Endothelial cell of umbilical vein (primary cell): ENCODE data around the gene EDN2. TPM values are rescaled to one million over a fixed set of nuclear protein-coding genes. Genes with fewer than 3 reads are reported as not detected.

Experiments
- BruUV-seq: library from RNA; stranded (reverse); fragments of 400-500 nt; replicated peaks from 2 replicates; lab custom pipeline; 2021; lab: Mats Ljungman, UMichigan
- CTCF ChIA-PET: fragments of 300-600, 350-600 bp; sonication (Branson Sonifier 250); formaldehyde crosslinking; loops from one replicate; lab custom pipeline; 2021; ENCODE audit warnings: antibody characterized with exemption, inconsistent platforms; lab: Charles Lee
- POLR2A ChIA-PET: fragments of 300-600, 350-600 bp; sonication (Branson Sonifier 250); formaldehyde crosslinking; loops from one replicate; lab custom pipeline; 2021; ENCODE audit warnings: antibody characterized with exemption, inconsistent platforms; lab: Charles Lee
- DNase-seq: peaks from one replicate; pipeline ENCODE4 v3.0.0-alpha.2; 2011; ENCODE audit warnings: low read depth, low spot score
- FAIRE-seq: peaks from 2 replicates; lab custom pipeline; 2011; peaks lifted over from hg19 to GRCh38; lab: Jason Lieb, UNC
- H2AFZ ChIP-seq: 2 replicates; pipeline ENCODE4 v1.6.0; 2012; ENCODE audit warnings: low read depth, low read length, control low read depth, inconsistent platforms
- H3K27ac ChIP-seq: 2 replicates; pipeline ENCODE4 v1.5.1; 2011; ENCODE audit warnings: low read depth, mild to moderate bottlenecking, control low read depth, low read length, moderate library complexity; ENCODE audit not compliant: insufficient read depth
- H3K27me3 ChIP-seq, 2 experiments: 2 replicates each; pipeline versions ENCODE4 v1.6.0 to v1.6.1; 2011; ENCODE audit warnings: low read length in 2 of 2, mixed read lengths in 1 of 2; ENCODE audit not compliant: control insufficient read depth in 2 of 2, insufficient read depth in 2 of 2
- H3K36me3 ChIP-seq, 2 experiments: 2 replicates in 1 of 2; 3 replicates in 1 of 2; pipeline ENCODE4 v1.5.1; 2011; ENCODE audit warnings: low read length in 2 of 2, mild to moderate bottlenecking in 1 of 2, moderate library complexity in 1 of 2; ENCODE audit not compliant: control insufficient read depth in 2 of 2, insufficient read depth in 2 of 2; ENCODE audit errors: extremely low read depth in 1 of 2
- H3K4me1 ChIP-seq: 3 replicates; pipeline ENCODE4 v1.5.1; 2011; ENCODE audit warnings: mild to moderate bottlenecking, low read length; ENCODE audit not compliant: control insufficient read depth, insufficient read depth; ENCODE audit errors: extremely low read depth
- H3K4me2 ChIP-seq: 2 replicates; pipeline ENCODE4 v1.6.1; 2011; ENCODE audit warnings: low read length, control low read depth, mixed read lengths; ENCODE audit not compliant: insufficient read depth
- H3K4me3 ChIP-seq, 3 experiments: fragments of 200-600 bp in 1 of 3; sonication (generic), shearing (Covaris generic) in 1 of 3; replicated peaks in 1 of 3; 2 replicates each; pipeline ENCODE4 v1.5.1; 2011 to 2016; ENCODE audit warnings: control low read depth in 3 of 3, low read length in 3 of 3, mild to moderate bottlenecking in 2 of 3, inconsistent platforms in 1 of 3, low read depth in 1 of 3, moderate library complexity in 1 of 3; ENCODE audit not compliant: insufficient read depth in 1 of 3
- H3K79me2 ChIP-seq: 2 replicates; pipeline ENCODE4 v1.6.0; 2012; ENCODE audit warnings: low read length, inconsistent platforms; ENCODE audit not compliant: control insufficient read depth, insufficient read depth
- H3K9ac ChIP-seq: replicated peaks from 2 replicates; pipeline ENCODE3; 2011; ENCODE audit warnings: low read length, control low read depth; ENCODE audit not compliant: insufficient read depth; ENCODE audit errors: extremely low read depth
- H3K9me1 ChIP-seq: replicated peaks from 3 replicates; pipeline ENCODE4 v1.6.0; 2011; ENCODE audit warnings: mild to moderate bottlenecking, low read length; ENCODE audit not compliant: control insufficient read depth, insufficient read depth; ENCODE audit errors: extremely low read depth
- H3K9me3 ChIP-seq: replicated peaks from 2 replicates; pipeline ENCODE4 v1.5.1; 2012; ENCODE audit warnings: low read length, inconsistent platforms; ENCODE audit not compliant: control insufficient read depth, insufficient read depth
- H4K20me1 ChIP-seq: replicated peaks from 2 replicates; pipeline ENCODE3; 2011; ENCODE audit warnings: mild to moderate bottlenecking, low read length; ENCODE audit not compliant: control insufficient read depth, insufficient read depth; ENCODE audit errors: extremely low read depth
- CTCF ChIP-seq, 2 donors: IDR thresholded peaks; 1 replicate in 1 of 2; 2 replicates in 1 of 2; pipeline ENCODE4 v1.5.1; 2011; ENCODE audit warnings: low read length in 2 of 2, mild to moderate bottlenecking in 2 of 2, moderate library complexity in 2 of 2, control low read depth in 1 of 2, inconsistent platforms in 1 of 2, low read depth in 1 of 2; ENCODE audit not compliant: insufficient read depth in 1 of 2; ENCODE audit errors: extremely low read depth in 1 of 2
- EZH2 ChIP-seq: IDR thresholded peaks from 2 replicates; pipeline ENCODE4 v1.6.1; 2012; ENCODE audit warnings: borderline replicate concordance, low read depth, mild to moderate bottlenecking, moderate library complexity, low read length, inconsistent platforms; ENCODE audit not compliant: severe bottlenecking
- FOS ChIP-seq: IDR thresholded peaks from 2 replicates; pipeline ENCODE4 v1.6.1; 2011; ENCODE audit warnings: mild to moderate bottlenecking, low read length, moderate library complexity, borderline replicate concordance; ENCODE audit not compliant: insufficient read depth
- GATA2 ChIP-seq: IDR thresholded peaks from 2 replicates; pipeline ENCODE4 v1.7.0; 2011; ENCODE audit warnings: low read depth, mild to moderate bottlenecking, moderate library complexity, mixed read lengths, low read length; ENCODE audit not compliant: insufficient read length, insufficient read depth
- JUN ChIP-seq: IDR thresholded peaks from 2 replicates; pipeline ENCODE4 v1.6.1; 2011; ENCODE audit warnings: borderline replicate concordance, low read depth; ENCODE audit not compliant: insufficient read length, insufficient read depth
- MAX ChIP-seq: IDR thresholded peaks from 2 replicates; pipeline ENCODE4 v1.6.1; 2011; ENCODE audit not compliant: insufficient read depth, insufficient read length
- MYC ChIP-seq: IDR thresholded peaks from one replicate; pipeline ENCODE4 v1.6.1; 2011; ENCODE audit warnings: mild to moderate bottlenecking, low read depth, low read length
- POLR2A ChIP-seq: IDR thresholded peaks from 2 replicates; pipeline ENCODE4 v1.6.1; 2012; ENCODE audit warnings: low read depth, mild to moderate bottlenecking, control low read depth, low read length
- POLR2AphosphoS5 ChIP-seq: IDR thresholded peaks from 2 replicates; pipeline ENCODE4 v1.6.1; 2012; ENCODE audit warnings: low read depth, mild to moderate bottlenecking, control low read depth, low read length, moderate library complexity; ENCODE audit not compliant: insufficient read depth
- dilution Hi-C: fragments of 300-500 bp; cut with MboI; formaldehyde crosslinking; loops from one replicate; pipeline ENCODE4 v1.15.0; 2019; ENCODE audit warnings: low sequenced_read_pairs; ENCODE audit not compliant: extremely low pct_ligation_motif_present
- intact Hi-C: fragments of 100-400 bp; cut with micrococcal nuclease; formaldehyde crosslinking; loops from one replicate; pipeline ENCODE4 v1.10.0; 2022
- polyA plus RNA-seq, 4 experiments: library from polyadenylated mRNA; depleted of rRNA in 3 of 4; stranded (reverse) in 3 of 4; unstranded in 1 of 4; fragments of >200 nt; gene quantifications; 2 replicates each; pipeline versions ENCODE4 v1.2.1 to v1.2.3, GENCODE V29; 2011 to 2012; ENCODE audit warnings: missing spikeins in 1 of 4
- total RNA-seq: library from RNA; stranded (reverse); gene quantifications from 2 replicates; pipeline ENCODE4 v1.2.3, GENCODE V29; 2021

Gene EDN2
- total and polyA plus RNA-seq, 2 donors (not counting 3 experiments of a cell fraction or from before 2014, with no cell fraction given) = not detected

GRCh38 chr1:41436281-41437010 is 48.0 kb downstream of the EDN2 start:
- ChIA-PET POLR2A (no interaction called here), CTCF (interaction anchor here (1.5 kb wide), 1 partner anchor 40 kb away, joined by 6 read pairs; no protein-coding TSS in a partner anchor)
- Histone ChIP-seq H3K4me1 (peaks cover 15% of the 10 kb centered on the region), H3K4me3 (no peak overlapping the region), H4K20me1 (no peaks in the 10 kb centered on the region), H3K79me2 (no peaks in the 10 kb centered on the region), H3K27me3 (peaks cover 4 to 7% of the 10 kb centered on the region in 2 experiments), H3K9me3 (no peaks in the 10 kb centered on the region), H3K9me1 (no peaks in the 10 kb centered on the region), H3K36me3 (no peaks in the 10 kb centered on the region), H3K4me2 (no peak overlapping the region), H3K27ac (no peak overlapping the region), H3K9ac (no peak overlapping the region), H2AFZ (no peak overlapping the region)
- DNase-seq = no peak
- intact Hi-C loops (no loop called here), dilution Hi-C loops (no loop called here)
- FAIRE-seq = no peak
- TF ChIP-seq CTCF (IDR thresholded peaks at IDR 0.05; ENCODE audit: extremely low read depth in 1 of 2, insufficient read depth in 1 of 2, low read depth in 1 of 2, low read length in 2 of 2) = no peak
- no peak for TF ChIP-seq MAX
- TF ChIP-seq GATA2 = no peak
- no peak for TF ChIP-seq EZH2
- TF ChIP-seq FOS = no peak
- TF ChIP-seq POLR2A = no peak
- no peak for TF ChIP-seq JUN
- TF ChIP-seq MYC = no peak
- TF ChIP-seq POLR2AphosphoS5 = no peak
- no TSS peak for BruUV-seq
